LNCaP clone FGC (cell line): ENCODE measurements around the gene KLHL29.

Experiments used
- DNase-seq: peaks from one replicate; pipeline ENCODE4 v3.0.0-alpha.2; 2011; ENCODE audit warnings: low read depth
- H3K4me3 ChIP-seq: 2 replicates; pipeline ENCODE4 v1.5.1; 2011; ENCODE audit warnings: mild to moderate bottlenecking, low read depth, low read length, control low read depth
- CTCF ChIP-seq: IDR thresholded peaks from 2 replicates; pipeline ENCODE4 v1.5.1; 2012; ENCODE audit warnings: mild to moderate bottlenecking; ENCODE audit not compliant: control insufficient read depth, insufficient read depth; ENCODE audit errors: extremely low read depth

The KLHL29 gene

DNA sequence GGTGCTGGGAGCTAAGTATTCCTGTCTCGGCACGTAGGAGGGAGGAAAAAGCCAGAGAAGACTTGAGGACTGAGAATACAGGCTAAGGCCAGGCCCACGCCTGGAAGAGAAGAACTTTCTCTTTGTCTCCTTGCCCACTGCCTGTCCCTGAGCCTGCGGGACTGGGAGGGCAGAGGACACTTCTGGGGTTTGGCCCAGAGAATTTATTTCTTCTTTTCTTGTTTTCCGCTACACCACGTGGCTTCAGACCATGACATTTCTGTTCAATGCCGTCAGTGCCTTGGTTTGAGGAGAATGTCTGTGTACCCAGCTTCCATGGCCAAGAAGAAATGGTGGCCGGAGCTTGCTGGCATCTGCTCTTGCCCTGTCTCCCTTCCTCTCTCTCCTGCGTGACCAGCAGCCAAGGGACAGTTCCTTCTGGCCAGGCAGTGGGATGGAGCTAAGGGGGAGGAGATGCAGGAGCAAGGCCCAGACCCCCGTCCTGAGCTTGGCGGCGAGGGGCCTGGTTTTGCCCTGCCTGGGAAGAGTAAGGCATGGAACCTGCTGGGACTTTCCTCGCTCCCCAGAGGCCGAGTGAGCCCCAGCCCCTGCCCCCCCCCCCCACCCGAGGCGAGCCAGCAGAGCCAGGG lies 140.3 kb downstream of the KLHL29 start:
- no peak overlapping the region for H3K4me3 ChIP-seq
- no peak for TF ChIP-seq CTCF
- DNase-seq: no peak

- TF ChIP-seq CTCF: no peak
- no peak for DNase-seq
- no peak overlapping the region for H3K4me3 ChIP-seq
Observed at GRCh38 chr2:23526114-23526513, 141.1 kb downstream of the KLHL29 start.

- no peak for TF ChIP-seq CTCF
- DNase-seq: no peak
- no peak overlapping the region for H3K4me3 ChIP-seq
Observed at GRCh38 chr2:23526835-23527790, 142.1 kb downstream of the KLHL29 start.

- H3K4me3 ChIP-seq: no peak overlapping the region
- DNase-seq: no peak
- no peak for TF ChIP-seq CTCF
Observed at GRCh38 chr2:23528171-23528570, 143.2 kb downstream of the KLHL29 start.

GRCh38 chr2:23528690-23529089 lies 143.7 kb downstream of the KLHL29 start:
- DNase-seq: no peak
- H3K4me3 ChIP-seq: no peak overlapping the region
- no peak for TF ChIP-seq CTCF

DNA sequence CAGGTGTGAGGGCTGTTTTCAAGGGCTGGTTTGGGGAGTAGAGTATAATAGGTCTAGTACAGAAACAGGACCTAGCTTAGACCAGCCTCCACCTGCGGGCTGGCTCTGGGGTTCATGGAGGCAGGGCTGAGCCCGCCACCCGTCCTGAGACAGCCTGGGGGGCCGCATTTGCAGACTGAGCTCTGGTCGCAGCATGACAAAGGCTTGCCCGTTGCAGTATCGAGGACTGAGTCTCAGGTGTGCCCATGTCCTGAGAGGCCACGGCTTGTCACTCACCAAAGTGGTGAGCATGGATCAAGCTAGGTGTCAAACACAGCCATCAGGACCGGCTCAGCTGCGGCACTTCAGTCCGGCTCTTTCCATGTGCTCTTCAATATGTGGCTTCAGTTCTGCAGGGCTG lies 144.7 kb downstream of the KLHL29 start:
- H3K4me3 ChIP-seq: no peak overlapping the region
- TF ChIP-seq CTCF: no peak
- no peak for DNase-seq
